ENCODE data around the gene DCX.

The DCX gene

DNA sequence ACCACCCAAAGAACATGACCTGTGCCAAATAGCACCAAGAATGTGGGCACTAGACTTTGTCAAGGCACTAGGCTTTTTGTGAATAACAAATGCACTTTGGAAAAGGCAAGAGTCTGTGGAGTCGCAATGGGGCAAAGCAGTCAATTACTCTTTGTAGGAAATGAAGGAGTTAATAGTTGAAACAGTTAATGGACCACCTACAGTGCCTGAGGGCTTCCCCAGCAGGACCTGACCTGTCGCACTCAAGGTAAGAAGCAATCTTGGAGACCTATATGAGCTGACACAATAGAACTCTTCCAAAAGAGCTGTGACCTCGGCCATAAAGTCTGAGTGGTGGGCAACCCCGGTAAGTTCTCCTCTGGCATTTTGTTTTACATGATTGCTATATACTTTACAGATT is 92.5 kb downstream of the DCX start:
- TF ChIP-seq, protein P1, sequence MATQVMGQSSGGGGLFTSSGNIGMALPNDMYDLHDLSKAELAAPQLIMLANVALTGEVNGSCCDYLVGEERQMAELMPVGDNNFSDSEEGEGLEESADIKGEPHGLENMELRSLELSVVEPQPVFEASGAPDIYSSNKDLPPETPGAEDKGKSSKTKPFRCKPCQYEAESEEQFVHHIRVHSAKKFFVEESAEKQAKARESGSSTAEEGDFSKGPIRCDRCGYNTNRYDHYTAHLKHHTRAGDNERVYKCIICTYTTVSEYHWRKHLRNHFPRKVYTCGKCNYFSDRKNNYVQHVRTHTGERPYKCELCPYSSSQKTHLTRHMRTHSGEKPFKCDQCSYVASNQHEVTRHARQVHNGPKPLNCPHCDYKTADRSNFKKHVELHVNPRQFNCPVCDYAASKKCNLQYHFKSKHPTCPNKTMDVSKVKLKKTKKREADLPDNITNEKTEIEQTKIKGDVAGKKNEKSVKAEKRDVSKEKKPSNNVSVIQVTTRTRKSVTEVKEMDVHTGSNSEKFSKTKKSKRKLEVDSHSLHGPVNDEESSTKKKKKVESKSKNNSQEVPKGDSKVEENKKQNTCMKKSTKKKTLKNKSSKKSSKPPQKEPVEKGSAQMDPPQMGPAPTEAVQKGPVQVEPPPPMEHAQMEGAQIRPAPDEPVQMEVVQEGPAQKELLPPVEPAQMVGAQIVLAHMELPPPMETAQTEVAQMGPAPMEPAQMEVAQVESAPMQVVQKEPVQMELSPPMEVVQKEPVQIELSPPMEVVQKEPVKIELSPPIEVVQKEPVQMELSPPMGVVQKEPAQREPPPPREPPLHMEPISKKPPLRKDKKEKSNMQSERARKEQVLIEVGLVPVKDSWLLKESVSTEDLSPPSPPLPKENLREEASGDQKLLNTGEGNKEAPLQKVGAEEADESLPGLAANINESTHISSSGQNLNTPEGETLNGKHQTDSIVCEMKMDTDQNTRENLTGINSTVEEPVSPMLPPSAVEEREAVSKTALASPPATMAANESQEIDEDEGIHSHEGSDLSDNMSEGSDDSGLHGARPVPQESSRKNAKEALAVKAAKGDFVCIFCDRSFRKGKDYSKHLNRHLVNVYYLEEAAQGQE (IDR thresholded peaks at IDR 0.05; ENCODE audit: low read depth) = no peak
- TF ChIP-seq FOXM1 (IDR thresholded peaks at IDR 0.05; ENCODE audit: borderline replicate concordance, low read depth) = no peak
- TF ChIP-seq ZBTB7A (IDR thresholded peaks at IDR 0.05; ENCODE audit: low read depth) = no peak
- TF ChIP-seq EGR1 (IDR thresholded peaks at IDR 0.05) = no peak
- no peak for TF ChIP-seq CREB1 (IDR thresholded peaks at IDR 0.05; ENCODE audit: low read depth)
- TF ChIP-seq, protein P2, sequence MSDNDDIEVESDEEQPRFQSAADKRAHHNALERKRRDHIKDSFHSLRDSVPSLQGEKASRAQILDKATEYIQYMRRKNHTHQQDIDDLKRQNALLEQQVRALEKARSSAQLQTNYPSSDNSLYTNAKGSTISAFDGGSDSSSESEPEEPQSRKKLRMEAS (IDR thresholded peaks at IDR 0.05) = no peak
- no peak for TF ChIP-seq EP300 (IDR thresholded peaks at IDR 0.05; ENCODE audit: borderline replicate concordance)
- no peak for TF ChIP-seq NFIC (IDR thresholded peaks at IDR 0.05)
- no peak for TF ChIP-seq YY1 (IDR thresholded peaks at IDR 0.05; ENCODE audit: low read depth)
- no peak for TF ChIP-seq TAF1 (IDR thresholded peaks at IDR 0.05; ENCODE audit: low read depth)
- TF ChIP-seq, protein P3, sequence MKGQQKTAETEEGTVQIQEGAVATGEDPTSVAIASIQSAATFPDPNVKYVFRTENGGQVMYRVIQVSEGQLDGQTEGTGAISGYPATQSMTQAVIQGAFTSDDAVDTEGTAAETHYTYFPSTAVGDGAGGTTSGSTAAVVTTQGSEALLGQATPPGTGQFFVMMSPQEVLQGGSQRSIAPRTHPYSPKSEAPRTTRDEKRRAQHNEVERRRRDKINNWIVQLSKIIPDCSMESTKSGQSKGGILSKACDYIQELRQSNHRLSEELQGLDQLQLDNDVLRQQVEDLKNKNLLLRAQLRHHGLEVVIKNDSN (IDR thresholded peaks at IDR 0.05) = no peak
- no peak for TF ChIP-seq RAD21 (IDR thresholded peaks at IDR 0.05; ENCODE audit: low read depth)
- TF ChIP-seq TCF12 (IDR thresholded peaks at IDR 0.05; ENCODE audit: low read depth) = no peak
- TF ChIP-seq CEBPB (IDR thresholded peaks at IDR 0.05) = no peak
- no peak for TF ChIP-seq TEAD4 (IDR thresholded peaks at IDR 0.05)

DNA sequence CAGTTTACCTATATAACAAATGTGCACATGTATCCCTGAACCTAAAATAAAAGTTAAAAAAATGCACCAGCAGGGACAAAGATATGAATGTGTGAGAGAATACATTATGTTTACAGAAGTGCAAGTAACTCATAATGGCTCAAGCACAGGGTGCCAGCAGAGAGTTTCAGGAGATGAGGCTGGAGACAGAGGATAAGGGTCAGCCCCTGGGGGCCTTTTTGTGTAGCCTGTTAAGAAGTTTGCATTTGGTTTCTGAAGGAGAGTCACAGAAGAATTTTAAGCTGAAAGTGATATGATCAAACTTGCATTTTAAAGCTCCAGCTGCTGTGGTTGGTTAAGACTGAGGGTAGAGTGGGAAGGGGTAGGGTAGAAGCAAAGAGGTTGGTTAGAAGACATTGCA is 93.1 kb downstream of the DCX start:
- TF ChIP-seq CEBPB (IDR thresholded peaks at IDR 0.05) (no peak), NFIC (IDR thresholded peaks at IDR 0.05) (no peak), TEAD4 (IDR thresholded peaks at IDR 0.05) (no peak)
- TF ChIP-seq, protein P3 (IDR thresholded peaks at IDR 0.05) = no peak
- TF ChIP-seq, protein P1 (IDR thresholded peaks at IDR 0.05; ENCODE audit: low read depth) = no peak

DNA sequence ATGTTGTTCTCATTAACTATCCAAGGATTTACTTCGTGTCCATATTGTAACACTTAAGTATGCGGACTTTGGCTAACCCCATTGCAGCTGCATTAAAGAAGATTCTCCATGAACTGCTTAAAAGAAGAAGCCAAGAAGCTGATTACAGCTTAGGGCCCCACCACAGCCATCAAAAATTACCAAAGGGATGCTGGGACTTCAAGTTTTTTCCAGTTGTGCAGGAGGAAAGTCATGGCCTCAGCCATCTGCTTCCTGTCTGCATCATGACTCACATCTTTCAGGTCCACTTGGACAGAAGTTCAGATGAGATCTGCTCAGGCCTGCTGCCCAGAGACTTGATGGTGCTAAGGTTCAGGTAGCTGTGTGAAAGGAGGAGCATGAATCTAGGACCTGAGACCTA is 102.9 kb downstream of the DCX start:
- TF ChIP-seq ZBTB7A (IDR thresholded peaks at IDR 0.05; ENCODE audit: low read depth) = no peak
- TF ChIP-seq, protein P3 (IDR thresholded peaks at IDR 0.05) = no peak
- no peak for TF ChIP-seq CEBPB (IDR thresholded peaks at IDR 0.05)
- TF ChIP-seq FOXM1 (IDR thresholded peaks at IDR 0.05; ENCODE audit: borderline replicate concordance, low read depth) = no peak
- TF ChIP-seq, protein P1 (IDR thresholded peaks at IDR 0.05; ENCODE audit: low read depth) = no peak
- no peak for TF ChIP-seq RAD21 (IDR thresholded peaks at IDR 0.05; ENCODE audit: low read depth)
- no peak for TF ChIP-seq CREB1 (IDR thresholded peaks at IDR 0.05; ENCODE audit: low read depth)
- TF ChIP-seq, protein P2 (IDR thresholded peaks at IDR 0.05) = no peak
- TF ChIP-seq TEAD4 (IDR thresholded peaks at IDR 0.05) = no peak
- no peak for TF ChIP-seq TAF1 (IDR thresholded peaks at IDR 0.05; ENCODE audit: low read depth)
- TF ChIP-seq EP300 (IDR thresholded peaks at IDR 0.05; ENCODE audit: borderline replicate concordance) = no peak
- TF ChIP-seq YY1 (IDR thresholded peaks at IDR 0.05; ENCODE audit: low read depth) = no peak
- TF ChIP-seq EGR1 (IDR thresholded peaks at IDR 0.05) = no peak
- TF ChIP-seq TCF12 (IDR thresholded peaks at IDR 0.05; ENCODE audit: low read depth) = no peak
- no peak for TF ChIP-seq NFIC (IDR thresholded peaks at IDR 0.05)

DNA sequence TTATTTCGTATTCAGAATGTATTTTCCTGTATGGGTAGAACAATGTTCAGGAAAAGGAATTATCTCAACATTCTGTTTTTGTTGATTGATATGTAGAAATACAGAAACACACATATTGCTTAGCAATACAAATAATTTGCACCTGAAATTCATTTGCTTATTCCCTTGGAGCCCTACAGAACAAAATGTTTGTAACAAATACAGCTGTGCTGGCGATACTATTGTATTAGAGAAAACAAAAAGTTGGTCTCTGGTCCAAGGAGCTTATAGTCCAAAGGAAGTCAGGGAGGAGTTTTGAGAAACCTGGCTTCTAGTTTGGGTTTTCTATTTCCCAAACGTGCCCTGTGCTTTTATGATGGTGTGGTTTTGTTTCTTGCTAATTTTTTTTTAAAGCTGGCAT is 104.0 kb downstream of the DCX start:
- TF ChIP-seq TAF1 (IDR thresholded peaks at IDR 0.05; ENCODE audit: low read depth) (no peak), EGR1 (IDR thresholded peaks at IDR 0.05) (no peak), FOXM1 (IDR thresholded peaks at IDR 0.05; ENCODE audit: borderline replicate concordance, low read depth) (no peak), EP300 (IDR thresholded peaks at IDR 0.05; ENCODE audit: borderline replicate concordance) (no peak), CEBPB (IDR thresholded peaks at IDR 0.05) (no peak), TEAD4 (IDR thresholded peaks at IDR 0.05) (no peak), CREB1 (IDR thresholded peaks at IDR 0.05; ENCODE audit: low read depth) (no peak), NFIC (IDR thresholded peaks at IDR 0.05) (no peak), RAD21 (IDR thresholded peaks at IDR 0.05; ENCODE audit: low read depth) (no peak), YY1 (IDR thresholded peaks at IDR 0.05; ENCODE audit: low read depth) (no peak), TCF12 (IDR thresholded peaks at IDR 0.05; ENCODE audit: low read depth) (no peak), ZBTB7A (IDR thresholded peaks at IDR 0.05; ENCODE audit: low read depth) (no peak)
- TF ChIP-seq, protein P2 (IDR thresholded peaks at IDR 0.05) = no peak
- TF ChIP-seq, protein P1 (IDR thresholded peaks at IDR 0.05; ENCODE audit: low read depth) = no peak
- TF ChIP-seq, protein P3 (IDR thresholded peaks at IDR 0.05) = no peak

Measured in Ishikawa (cell line).